CD4-positive, alpha-beta T cell treated with Interleukin-6 at 100 ng/mL for 8 hours (primary cell): ENCODE measurements around the gene STK35.
A peak's percentile ranks its signal among the peaks of the same experiment; 100 is the strongest.

Experiments
- DNase-seq: peaks from one replicate; pipeline ENCODE4 v3.0.0-alpha.2; 2020; ENCODE audit warnings: mixed read lengths, low spot score

STK35 gene

GRCh38 chr20:2101057-2101864 is at the start of gene STK35:
Gene STK35 (plus strand): TSS chr20:2101827. CDS start chr20:2101882, 55 bp downstream.
- peak; percentile 64 for DNase-seq

- no peak for DNase-seq
These were observed 49.7 kb upstream of the STK35 start for GRCh38 chr20:2051946-2052345.

GRCh38 chr20:2052741-2053140 is 48.9 kb upstream of the STK35 start:
- DNase-seq = no peak

DNA sequence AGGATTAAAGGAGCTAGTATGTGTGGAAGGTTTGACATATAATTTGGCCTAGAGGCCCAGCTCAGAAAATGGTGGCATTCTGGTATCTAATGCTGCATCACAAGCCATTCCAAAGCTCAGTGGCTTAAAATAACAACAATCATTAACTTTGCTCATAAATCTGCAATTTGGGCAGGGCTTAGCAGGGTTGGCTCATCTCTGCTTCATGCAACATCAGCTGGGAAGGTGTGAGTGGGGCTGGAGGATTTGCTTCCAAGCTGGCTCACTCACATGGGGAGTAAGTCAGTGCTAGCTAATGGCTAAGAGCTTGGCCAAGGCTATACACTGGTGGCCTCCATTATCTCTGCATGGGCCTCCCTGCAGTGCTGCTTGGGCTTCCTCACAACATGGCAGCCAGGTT is 48.0 kb upstream of the STK35 start:
- no peak for DNase-seq

GRCh38 chr20:2054911-2055310 is 46.7 kb upstream of the STK35 start:
- DNase-seq = no peak

DNA sequence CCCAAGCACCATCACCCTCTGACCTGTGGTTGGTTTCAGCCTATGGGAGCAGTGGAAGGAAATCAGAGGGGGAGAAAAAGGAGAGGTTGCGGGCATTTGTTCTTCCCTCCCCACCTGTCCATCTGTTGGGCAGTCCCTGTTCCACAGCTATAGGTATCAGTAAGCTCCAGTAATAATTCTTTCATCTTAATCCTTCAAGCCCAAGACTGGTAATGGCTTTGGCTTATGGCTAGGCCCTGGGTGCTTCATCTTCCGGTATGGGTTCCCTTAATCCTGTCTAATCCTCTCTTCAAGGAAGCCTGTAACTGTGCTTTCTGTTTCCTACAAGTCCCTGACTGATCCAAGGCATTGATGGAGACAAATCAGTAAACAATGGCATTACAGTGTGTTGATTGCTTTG is 42.2 kb upstream of the STK35 start:
- no peak for DNase-seq

DNA sequence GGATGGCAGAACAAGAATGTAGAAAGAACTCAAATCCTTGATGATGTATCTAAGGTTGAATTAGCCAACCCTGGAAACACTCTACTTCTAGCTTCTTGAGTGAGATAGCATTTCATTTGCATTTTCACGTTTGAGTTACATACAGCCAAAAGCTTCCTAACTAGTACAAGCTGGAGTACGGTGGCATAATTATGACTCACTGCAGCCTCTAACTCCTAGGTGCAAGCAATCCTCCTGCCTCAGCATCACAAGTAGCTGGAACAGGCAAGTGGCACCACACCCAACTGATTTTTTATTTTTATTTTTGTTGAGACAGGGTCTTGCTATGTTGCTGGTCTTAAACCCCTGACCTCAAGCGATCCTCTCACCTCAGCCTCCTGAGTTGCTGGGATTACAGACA is 36.5 kb upstream of the STK35 start:
- DNase-seq = no peak

- no peak for DNase-seq
These were observed 35.0 kb upstream of the STK35 start for GRCh38 chr20:2066461-2067122.

GRCh38 chr20:2080532-2081224 is 20.9 kb upstream of the STK35 start:
- DNase-seq = no peak

- no peak for DNase-seq
These were observed 16.9 kb upstream of the STK35 start for GRCh38 chr20:2084703-2085102.

- no peak for DNase-seq
These were observed 15.2 kb upstream of the STK35 start for GRCh38 chr20:2086177-2086979.

- no peak for DNase-seq
These were observed 14.6 kb upstream of the STK35 start for GRCh38 chr20:2086980-2087377.

GRCh38 chr20:2088891-2089290 is 12.7 kb upstream of the STK35 start:
- DNase-seq = no peak

DNA sequence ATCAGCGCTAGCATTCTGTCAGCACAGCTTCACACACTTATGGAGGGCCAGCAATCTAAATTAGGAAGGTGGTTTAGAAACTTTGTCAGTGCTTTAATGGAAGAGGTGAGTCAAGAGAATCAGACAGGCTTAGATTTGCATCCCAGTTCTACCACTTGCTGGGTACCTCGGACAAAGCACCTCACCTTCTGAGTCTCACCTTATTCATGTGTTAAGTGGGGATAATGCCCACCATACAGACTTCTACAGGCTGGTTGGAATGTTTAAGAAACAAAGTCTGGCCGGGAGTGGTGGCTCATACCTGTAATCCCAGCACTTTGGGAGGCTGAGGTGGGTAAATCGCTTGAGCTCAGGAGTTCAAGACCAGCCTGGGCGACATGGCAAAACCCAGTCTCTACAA is 12.2 kb upstream of the STK35 start:
- DNase-seq = no peak

- DNase-seq = no peak
These were observed 8.4 kb upstream of the STK35 start for GRCh38 chr20:2093159-2093781.

- no peak for DNase-seq
These were observed 7.7 kb upstream of the STK35 start for GRCh38 chr20:2093883-2094282.

- peak; percentile 87 for DNase-seq
These were observed 398 bp downstream of the STK35 start for GRCh38 chr20:2101865-2102584.

DNA sequence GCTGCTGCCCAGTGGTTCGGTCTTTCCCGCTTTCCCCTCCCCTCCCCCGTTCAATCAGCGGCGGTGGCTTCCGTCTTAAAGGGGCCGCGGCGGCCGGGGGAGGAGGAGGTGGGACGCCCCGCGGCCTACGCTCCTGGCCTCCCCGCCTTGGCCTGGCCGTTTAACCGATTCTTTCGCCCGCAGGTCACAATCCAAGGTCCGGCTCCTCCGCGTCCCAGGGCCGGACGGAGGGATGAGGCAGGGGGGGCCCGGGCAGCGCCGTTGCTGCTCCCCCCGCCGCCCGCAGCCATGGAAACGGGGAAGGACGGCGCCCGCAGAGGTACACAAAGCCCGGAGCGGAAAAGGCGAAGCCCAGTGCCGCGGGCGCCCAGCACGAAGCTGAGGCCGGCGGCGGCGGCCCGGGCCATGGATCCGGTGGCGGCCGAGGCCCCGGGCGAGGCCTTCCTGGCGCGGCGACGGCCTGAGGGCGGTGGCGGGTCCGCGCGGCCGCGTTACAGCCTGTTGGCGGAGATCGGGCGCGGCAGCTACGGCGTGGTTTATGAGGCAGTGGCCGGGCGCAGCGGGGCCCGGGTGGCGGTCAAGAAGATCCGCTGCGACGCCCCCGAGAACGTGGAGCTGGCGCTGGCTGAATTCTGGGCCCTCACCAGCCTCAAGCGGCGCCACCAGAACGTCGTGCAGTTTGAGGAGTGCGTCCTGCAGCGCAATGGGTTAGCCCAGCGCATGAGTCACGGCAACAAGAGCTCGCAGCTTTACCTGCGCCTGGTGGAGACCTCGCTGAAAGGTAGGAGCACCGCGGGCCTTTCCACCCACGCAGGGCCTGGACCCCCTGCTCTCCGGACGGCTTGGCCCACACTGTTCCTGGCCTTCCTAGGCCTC is 1.2 kb downstream of the STK35 start:
- peak; percentile 82 for DNase-seq

GRCh38 chr20:2103461-2104153 is 2.0 kb downstream of the STK35 start:
- DNase-seq = no peak
